ENCODE measurements around the gene AGER.

GRCh38 chr6:32204268-32204715 lies 20.2 kb upstream of the AGER start:
- TF ChIP-seq, protein P1, sequence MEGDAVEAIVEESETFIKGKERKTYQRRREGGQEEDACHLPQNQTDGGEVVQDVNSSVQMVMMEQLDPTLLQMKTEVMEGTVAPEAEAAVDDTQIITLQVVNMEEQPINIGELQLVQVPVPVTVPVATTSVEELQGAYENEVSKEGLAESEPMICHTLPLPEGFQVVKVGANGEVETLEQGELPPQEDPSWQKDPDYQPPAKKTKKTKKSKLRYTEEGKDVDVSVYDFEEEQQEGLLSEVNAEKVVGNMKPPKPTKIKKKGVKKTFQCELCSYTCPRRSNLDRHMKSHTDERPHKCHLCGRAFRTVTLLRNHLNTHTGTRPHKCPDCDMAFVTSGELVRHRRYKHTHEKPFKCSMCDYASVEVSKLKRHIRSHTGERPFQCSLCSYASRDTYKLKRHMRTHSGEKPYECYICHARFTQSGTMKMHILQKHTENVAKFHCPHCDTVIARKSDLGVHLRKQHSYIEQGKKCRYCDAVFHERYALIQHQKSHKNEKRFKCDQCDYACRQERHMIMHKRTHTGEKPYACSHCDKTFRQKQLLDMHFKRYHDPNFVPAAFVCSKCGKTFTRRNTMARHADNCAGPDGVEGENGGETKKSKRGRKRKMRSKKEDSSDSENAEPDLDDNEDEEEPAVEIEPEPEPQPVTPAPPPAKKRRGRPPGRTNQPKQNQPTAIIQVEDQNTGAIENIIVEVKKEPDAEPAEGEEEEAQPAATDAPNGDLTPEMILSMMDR (IDR thresholded peaks at IDR 0.05), result no peak
- TF ChIP-seq POLR2A (IDR thresholded peaks at IDR 0.05), result no peak

Measured in upper lobe of left lung (tissue), 4 donors.